HL-60/S4 treated with phorbol 12-myristate 13-acetate at 8.2 ng/mL for 4 days and 3 days (cell line): ENCODE results near the gene CTDSP1.

Experiments used
- in situ Hi-C: fragments of 300-500 bp; cut with MboI; formaldehyde crosslinking; loops from 2 replicates; pipeline ENCODE4 v1.15.0; 2022; ENCODE audit warnings: low sequenced_read_pairs

CTDSP1 gene

DNA sequence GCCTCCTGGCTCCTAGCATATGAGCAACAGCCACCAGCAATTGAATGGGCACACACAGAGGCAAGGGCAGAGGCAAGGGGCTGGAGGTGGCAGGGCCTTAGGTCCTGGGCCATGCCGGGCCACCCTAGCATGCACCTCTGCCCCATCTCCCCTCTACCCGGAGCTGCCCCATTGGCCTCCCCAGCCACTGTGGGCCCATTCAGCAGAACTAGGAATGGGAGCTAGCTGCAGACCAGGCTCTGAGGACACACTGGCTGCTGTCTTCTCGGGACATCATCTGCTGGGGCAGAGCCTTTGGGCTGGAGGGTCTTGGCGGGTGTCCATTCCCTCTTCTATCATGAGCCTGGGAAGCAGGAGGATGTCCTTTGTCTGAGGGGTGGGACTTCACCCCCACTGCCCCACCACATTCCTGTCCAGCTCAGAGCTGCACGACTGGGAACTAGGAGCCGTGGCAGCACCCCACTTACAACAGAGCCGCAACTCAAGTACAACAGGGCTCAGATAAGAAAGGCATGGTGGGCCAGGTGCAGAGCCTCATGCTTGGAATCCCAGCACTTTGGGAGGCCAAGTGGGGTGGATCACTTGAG, 20.1 kb downstream of the CTDSP1 start:
- in situ Hi-C loops = no loop called here

DNA sequence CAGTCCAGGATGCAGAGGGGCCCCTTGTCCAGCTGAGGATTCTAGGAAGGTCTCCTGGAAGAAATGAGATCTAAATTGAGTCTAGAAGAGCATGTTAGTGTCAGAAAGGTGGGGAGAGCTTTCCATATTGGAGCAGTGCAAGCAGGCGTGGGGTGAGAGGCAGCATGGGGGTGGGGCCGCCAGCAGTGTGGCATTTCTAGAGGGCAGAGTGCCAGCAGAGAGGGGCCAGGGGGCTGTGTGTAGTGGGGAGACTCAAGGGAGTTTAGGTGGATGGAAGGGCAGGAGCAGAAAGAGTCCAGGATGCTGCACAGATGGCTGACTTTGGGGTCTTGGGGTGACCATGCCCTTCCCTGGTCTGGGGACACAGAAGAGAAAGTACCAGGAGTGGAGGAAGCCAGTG, 21.4 kb downstream of the CTDSP1 start:
- in situ Hi-C loops = no loop called here

DNA sequence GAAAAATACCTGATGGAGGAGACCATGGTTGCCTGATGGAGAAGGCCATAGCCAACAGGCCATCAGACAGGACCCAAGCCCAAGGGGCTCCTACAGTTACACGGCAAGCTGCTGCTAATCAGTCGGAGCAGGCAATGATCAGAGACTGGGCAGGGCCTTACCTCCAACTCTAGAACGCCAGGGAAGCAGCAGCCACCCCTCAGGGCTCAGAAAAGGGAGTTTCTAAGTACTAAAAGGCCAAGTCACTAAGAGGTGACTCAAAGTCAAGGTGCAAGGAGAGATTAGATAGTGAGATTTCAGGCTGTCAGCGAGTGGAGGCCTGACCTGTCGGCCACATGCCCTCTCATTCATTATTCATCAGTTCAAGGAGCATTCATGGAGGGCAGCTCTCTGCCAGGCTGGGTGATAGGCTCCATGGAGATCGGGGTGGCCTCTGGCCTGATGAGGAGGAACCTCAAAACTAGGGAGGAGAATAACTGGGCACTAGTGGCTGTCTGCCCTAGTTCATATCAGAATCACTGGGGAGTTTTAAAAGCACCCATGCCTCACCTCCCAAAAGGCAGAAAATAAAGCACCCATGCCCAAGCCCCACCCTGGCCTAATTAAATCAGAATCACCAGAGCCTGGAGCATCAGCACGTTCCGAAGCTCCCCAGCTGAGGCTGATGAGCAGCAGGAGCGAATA, 22.9 kb downstream of the CTDSP1 start:
- in situ Hi-C loops = no loop called here

DNA sequence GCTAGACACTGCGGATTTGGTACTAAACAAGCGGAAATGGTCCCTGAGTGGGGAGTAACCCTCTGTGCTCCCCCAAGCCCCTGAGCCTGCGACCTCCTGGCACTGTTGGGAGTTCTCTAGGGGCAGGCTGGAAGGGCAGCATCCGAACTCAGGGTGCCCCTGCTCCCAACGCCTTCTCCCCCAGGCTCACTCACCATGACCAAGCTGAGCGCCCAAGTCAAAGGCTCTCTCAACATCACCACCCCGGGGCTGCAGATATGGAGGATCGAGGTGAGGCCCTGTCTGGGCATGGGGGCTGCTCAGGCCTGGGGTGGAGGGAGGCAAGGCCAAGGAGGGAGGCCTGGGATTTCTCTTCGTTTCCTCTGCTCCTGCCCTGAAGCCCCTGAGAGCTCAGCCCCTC, 23.9 kb downstream of the CTDSP1 start:
- in situ Hi-C loops = no loop called here

DNA sequence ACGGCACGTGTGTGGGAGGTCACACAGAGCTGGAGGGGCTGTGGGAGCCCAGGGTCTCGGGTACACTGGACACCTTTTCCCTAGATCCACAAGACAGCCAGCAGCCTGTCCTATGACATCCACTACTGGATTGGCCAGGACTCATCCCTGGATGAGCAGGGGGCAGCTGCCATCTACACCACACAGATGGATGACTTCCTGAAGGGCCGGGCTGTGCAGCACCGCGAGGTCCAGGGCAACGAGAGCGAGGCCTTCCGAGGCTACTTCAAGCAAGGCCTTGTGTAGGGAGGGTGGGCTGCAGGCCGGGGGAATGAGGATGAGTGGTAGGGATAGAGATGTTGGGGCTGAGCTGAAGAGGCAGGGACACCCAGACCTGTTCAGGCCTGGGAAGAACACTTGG, 25.9 kb downstream of the CTDSP1 start:
- in situ Hi-C loops = no loop called here

DNA sequence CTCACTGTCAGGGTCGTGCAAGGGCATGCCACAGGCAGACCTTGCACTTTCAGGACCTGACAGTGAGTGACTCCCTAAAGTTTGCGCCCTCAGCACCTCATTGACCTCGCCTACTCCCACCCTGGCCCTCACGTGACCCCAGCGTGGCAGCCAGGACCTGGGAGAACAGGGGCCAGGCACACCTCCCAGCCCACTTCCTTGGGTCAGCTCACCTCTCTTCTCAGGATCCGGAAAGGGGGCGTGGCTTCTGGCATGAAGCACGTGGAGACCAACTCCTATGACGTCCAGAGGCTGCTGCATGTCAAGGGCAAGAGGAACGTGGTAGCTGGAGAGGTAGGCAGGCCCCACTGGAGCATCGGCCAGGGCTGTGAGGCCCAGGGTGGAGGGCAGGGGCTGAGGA, 28.1 kb downstream of the CTDSP1 start:
- in situ Hi-C loops = no loop called here

DNA sequence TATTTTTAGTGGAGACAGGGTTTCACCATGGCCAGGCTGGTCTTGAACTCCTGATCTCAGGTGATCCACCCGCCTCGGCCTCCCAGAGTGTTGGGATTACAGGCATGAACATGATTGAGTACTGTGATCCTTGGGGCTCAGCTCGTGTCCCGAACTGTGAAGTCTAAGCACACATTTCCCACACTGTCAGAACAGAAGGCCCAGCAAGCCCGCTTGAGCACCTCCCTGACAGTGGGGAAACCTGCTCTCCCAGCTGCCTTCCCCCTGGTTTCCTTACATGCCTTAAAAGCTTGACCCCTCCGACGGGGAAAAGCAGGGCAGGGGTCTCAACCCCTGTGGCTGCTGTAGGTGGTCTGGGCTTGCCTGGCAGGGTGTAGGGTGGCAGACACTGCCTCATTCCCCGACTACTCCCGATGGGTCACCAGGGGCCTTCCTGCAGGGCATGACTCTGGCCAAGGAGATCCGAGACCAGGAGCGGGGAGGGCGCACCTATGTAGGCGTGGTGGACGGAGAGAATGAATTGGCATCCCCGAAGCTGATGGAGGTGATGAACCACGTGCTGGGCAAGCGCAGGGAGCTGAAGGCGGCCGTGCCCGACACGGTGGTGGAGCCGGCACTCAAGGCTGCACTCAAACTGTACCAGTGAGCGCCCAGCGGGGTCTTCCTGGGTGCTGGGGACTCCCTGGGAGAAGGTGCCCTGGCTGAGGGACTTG, 29.3 kb downstream of the CTDSP1 start:
- in situ Hi-C loops = no loop called here

DNA sequence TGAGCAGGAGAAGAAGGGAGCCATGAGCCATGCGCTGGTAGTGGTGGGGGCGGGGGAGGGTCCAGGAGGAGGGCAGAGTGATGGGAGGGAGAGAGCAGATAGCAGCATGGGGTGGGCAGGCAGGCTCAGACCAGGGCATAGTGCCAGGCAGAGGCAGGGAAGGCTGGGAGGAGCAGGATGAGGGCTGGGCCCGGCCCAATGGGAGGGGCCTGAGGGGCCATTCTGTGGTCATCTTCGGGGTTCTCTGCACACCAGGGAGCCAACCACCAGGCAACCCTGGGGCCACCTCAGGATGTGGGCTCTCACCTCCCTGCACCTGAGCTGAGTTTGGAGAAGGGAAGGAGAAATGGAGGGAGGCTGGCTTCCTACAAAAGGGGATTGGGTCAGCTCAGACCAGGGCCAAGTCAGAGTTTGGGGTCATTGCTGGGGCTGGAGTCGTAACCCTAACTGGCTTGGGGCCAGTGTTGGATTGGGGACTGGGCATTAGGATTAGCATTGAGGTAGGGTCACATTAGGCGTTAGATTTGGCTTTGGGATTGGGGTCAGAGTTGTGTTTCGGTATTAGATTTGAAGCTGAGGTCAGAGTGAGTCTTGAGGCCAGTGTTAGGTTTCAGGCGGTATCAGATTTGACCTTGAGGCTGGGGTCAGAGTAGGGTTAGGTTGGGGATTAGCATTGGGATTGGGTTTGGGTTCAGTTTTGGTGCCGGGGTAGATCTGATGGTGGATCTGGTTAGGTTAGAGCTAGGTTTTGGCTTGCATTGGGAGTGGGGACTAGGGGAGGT, 30.4 kb downstream of the CTDSP1 start:
- in situ Hi-C loops = no loop called here

DNA sequence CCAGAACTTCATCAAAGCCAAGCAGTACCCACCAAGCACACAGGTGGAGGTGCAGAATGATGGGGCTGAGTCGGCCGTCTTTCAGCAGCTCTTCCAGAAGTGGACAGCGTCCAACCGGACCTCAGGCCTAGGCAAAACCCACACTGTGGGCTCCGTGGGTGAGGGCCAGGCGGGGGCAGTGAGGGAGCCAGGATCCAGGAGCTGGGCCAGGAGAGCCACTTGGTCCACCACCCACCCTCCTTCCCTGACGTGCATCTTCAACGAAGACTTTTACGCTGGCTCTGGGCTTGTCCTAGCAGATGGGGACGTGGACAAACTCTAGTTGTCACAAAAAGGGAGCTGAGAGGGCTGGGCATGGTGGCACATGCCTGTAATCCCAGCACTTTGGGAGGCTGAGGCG, 31.1 kb downstream of the CTDSP1 start:
- in situ Hi-C loops = no loop called here

DNA sequence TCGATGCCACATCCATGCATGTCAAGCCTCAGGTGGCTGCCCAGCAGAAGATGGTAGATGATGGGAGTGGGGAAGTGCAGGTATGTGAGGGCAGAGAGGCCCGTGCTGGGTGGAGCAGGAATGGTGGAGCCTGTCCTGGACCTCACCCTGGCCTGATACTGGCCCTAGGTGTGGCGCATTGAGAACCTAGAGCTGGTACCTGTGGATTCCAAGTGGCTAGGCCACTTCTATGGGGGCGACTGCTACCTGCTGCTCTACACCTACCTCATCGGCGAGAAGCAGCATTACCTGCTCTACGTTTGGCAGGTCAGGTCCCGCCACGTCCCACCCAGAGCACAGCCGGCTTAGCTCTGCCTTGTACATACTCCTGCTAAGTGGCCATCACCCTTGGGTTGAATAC, 32.2 kb downstream of the CTDSP1 start:
- in situ Hi-C loops = no loop called here

DNA sequence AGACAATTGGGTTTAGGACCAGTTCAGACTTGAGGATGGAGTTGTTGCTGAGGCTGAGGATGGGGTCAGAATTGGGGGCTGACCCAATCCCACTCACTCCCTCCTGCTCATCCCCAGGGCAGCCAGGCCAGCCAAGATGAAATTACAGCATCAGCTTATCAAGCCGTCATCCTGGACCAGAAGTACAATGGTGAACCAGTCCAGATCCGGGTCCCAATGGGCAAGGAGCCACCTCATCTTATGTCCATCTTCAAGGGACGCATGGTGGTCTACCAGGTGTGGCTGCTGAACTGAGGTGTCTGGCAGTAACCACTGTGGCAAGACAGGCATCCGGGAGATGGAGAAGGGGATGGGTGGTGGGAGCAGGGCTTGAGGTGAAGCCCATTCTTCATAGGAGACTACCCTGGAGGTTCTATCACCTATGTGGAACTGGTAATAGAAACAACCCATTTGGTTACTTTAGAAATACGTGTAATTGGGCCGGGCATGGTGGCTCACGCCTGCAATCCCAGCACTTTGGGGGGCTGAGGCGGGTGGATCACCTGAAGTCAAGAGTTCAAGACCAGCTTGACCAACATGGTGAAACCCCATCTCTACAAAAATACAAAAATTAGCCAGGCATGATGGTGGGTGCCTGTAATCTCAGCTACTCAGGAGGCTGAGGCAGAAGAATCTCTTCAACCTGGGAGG, 33.2 kb downstream of the CTDSP1 start:
- in situ Hi-C loops = no loop called here

DNA sequence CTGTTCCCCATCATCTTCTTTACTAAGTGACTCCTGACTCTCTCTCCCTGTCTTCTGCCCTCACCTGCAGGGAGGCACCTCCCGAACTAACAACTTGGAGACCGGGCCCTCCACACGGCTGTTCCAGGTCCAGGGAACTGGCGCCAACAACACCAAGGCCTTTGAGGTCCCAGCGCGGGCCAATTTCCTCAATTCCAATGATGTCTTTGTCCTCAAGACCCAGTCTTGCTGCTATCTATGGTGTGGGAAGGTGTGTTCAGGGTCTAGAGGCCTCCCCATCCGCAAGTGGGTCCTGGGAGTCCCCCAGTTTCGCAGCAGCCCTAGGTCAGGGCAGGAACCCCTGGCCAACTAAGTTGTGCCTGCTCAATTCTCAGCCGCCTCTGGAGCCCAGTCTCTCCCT, 34.8 kb downstream of the CTDSP1 start:
- in situ Hi-C loops = no loop called here

DNA sequence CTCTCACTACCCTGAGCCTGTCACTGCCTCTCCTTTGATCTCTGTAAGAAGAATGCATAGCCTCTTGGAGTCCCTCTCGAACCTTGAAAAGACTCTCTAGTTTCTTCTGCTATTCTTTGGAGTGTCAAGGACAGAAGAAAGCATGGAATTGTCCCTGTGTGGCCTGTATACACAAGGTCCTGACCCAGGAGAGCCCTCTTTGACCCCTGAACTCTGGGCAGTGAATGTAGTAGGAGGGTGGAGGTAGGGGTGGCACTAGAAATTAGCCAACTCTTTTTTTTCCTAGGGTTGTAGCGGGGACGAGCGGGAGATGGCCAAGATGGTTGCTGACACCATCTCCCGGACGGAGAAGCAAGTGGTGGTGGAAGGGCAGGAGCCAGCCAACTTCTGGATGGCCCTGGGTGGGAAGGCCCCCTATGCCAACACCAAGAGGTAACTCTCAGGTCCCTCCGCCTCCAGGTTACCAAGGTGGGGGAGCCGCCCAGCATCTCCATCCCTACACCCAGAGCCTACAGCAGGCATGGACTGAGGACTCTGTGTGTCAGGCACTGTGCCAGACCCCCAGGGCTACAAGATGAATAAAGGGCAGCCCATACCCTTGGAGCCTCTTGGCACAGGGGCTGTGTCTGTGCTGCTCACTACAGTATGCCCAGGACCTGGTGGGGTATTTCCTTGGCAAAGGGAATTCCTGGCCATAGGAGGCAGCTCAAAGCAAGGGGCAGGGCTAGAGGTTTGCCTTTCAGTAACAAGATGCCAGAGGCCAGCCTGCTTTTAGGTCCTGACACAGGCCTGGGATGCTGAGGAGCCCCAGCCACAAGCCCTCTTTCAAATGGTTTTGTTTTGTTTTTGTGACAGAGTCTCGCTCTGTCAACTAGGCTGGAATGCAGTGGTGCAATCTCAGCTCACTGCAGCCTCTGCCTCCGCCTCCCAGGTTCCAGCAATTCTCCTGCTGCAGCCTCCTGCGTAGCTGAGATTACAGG, 35.6 kb downstream of the CTDSP1 start:
- in situ Hi-C loops = no loop called here

DNA sequence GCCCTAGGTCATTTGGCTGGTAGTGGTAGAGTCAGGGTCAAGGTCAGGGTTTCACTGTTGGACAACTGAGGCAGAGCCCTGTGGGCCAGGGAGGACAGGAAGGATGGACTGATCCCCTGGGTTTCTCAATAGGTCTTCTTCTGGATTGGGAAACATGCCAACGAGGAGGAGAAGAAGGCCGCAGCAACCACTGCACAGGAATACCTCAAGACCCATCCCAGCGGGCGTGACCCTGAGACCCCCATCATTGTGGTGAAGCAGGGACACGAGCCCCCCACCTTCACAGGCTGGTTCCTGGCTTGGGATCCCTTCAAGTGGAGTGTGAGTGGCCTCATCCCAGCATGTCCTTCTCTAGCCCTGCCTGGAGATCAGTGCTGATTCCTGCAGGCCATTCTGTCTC, 37.3 kb downstream of the CTDSP1 start:
- in situ Hi-C loops = no loop called here

DNA sequence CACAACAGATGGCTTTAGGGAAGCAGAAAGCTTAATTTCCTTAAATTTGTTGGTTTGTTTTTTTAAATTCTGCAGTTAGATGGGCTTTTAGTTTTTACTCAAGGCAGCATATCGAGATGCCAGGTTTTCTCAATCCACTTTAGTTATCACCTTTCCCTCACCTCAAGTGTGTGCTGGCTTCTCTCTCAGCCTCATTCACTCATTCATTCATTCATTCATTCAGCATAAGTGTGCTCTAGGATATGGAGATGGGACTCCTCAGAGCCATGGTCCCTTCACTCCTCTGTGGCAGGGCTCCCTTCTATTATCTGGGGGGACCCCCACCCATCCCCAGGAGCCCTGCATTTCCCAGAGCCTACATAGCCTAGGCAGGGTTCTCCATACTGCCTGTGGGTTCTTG, 38.3 kb downstream of the CTDSP1 start:
- in situ Hi-C loops = no loop called here

DNA sequence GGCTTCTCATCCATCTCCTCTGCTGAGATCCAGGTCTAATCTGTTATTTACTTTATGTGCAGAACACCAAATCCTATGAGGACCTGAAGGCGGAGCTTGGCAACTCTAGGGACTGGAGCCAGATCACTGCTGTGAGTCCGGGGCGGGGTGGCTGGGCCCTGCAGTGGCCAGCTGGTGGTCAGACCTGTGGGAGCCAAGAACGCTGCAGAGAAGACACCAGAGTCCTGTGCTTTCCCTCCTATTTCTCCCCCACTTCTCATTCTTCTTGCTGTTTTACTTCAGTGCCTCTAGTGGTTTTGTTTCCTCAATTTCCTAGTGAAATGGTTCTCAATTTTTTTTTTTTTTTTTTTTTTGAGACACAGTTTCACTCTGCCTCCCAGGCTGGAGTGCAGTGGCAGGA, 38.9 kb downstream of the CTDSP1 start:
- in situ Hi-C loops = no loop called here

DNA sequence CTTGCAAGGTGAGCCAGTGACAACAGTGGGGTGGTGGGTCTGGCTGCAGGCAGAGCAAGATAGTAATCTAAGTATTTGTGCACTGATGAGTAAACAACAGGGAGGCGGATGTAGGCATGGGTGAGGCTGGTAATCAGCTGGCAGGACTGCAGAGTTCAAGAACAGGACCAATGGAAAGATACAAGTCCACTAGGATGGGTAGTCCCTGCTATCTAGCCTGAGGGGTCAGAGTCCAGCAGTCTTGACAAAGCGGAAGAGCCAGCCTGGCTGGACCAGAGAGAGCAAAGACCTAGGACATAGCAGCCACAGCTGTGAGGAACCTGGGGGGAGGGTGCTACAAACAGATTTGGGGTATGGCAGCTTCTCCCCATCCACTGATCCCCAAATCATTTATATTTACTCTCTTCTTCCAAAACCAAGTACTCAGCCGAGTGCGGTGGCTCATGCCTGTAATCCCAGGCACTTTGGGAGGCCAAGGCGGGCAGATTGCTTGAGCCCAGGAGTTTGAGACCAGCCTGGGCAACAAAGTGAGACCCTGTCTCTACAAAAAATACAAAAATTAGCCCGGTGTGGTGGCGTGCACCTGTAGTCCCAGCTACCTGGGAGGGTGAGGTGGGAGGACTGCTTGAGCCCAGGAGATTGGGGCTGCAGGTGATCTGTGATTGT, 45.2 kb downstream of the CTDSP1 start:
- in situ Hi-C loops = no loop called here

DNA sequence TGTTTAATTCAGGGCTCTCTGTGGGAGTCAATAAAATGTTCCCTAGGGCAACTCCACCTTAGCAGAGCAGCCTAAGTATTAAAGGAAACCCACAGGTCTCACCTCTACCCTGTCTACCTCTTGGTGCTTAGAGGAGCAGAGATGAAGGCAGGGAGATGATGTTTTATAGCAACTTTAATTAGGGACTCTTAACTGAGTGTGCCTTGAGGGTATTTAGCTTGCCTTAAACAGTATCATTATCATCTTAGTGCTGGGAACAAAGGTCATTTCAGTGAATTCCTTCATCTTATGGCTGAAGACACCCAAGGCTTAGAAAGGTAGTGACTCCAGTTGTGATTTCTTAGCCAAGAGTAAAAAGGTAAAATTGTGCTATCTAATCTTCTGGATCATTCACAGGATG, 45.9 kb downstream of the CTDSP1 start:
- in situ Hi-C loops = no loop called here

DNA sequence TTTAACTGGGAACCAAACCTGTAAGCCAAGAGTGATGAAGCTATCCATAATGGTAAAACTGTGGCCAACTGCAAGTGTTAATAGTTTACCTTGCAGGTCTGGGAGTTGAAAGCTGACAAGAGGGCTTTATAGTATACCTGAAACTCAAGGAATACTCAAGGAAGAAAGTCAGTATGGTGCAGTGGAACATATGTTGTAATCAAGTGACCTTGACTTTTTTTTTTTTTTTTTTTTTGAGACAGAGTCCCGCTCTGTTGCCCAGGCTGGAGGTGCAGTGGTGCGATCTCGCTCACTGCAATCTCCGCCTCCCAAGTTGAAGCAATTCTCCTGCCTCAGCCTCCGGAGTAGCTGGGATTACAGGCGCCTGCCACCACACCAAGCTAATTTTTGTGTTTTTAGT, 46.9 kb downstream of the CTDSP1 start:
- in situ Hi-C loops = no loop called here
